Left lung (tissue), 10 donors: Measurements from ENCODE around the gene CCDC122. TPM values are rescaled to one million over a fixed set of nuclear protein-coding genes. Genes with fewer than 3 reads are reported as not detected.

Experiments
- ATAC-seq: fragments of 200-7000 bp; cut with Tn5 transposase; one replicate; pipeline ENCODE4 v1.9.1; 2020; ENCODE audit warnings: moderate library complexity
- DNase-seq, 4 donors: peaks; one replicate each; pipeline ENCODE4 v3.0.0-alpha.2; 2013 to 2020
- H3K27ac ChIP-seq, 2 donors: fragments of 200-600 bp; sonication (generic) in 1 of 2; one replicate each; pipeline versions ENCODE4 v1.5.0 to v1.8.0; 2020 to 2021
- H3K27me3 ChIP-seq, 2 donors: fragments of 200-600 bp; sonication (generic) in 1 of 2; one replicate each; pipeline versions ENCODE4 v1.5.0 to v1.8.0; 2020 to 2021
- H3K36me3 ChIP-seq, 2 donors: fragments of 200-600 bp; sonication (generic) in 1 of 2; one replicate each; pipeline versions ENCODE4 v1.5.0 to v1.8.0; 2020 to 2021
- H3K4me1 ChIP-seq, 2 donors: fragments of 200-600 bp; one replicate each; pipeline ENCODE4 v1.8.0; 2021
- H3K4me3 ChIP-seq, 2 donors: fragments of 200-600 bp; sonication (generic) in 1 of 2; one replicate each; pipeline versions ENCODE4 v1.5.0 to v1.8.0; 2020 to 2021; ENCODE audit warnings: mild to moderate bottlenecking in 1 of 2
- H3K9me3 ChIP-seq, 2 donors: fragments of 200-600 bp; sonication (generic) in 1 of 2; one replicate each; pipeline versions ENCODE4 v1.5.0 to v1.8.0; 2020 to 2021
- CTCF ChIP-seq, 2 donors: fragments of 200-600 bp; sonication (generic) in 1 of 2; IDR thresholded peaks; one replicate each; pipeline versions ENCODE4 v1.5.0 to v1.8.0; 2021; ENCODE audit warnings: antibody characterized with exemption in 2 of 2
- intact Hi-C, 2 donors: fragments of 100-400 bp; cut with DNase I; formaldehyde crosslinking; loops; one replicate each; pipeline versions ENCODE4 v1.11.2 to v1.14.2; 2022
- polyA plus RNA-seq, 6 donors: library from polyadenylated mRNA; unstranded; fragments of 120-200 nt; gene quantifications; one replicate each; pipeline ENCODE4 v1.2.1, GENCODE V29; 2013; ENCODE audit not compliant: insufficient read length in 6 of 6
- total RNA-seq, 2 donors: library from RNA; stranded (reverse); fragmentation: NEBNext Ultra II Directional; extraction: Animal tissue kit (Norgen Biotek cat#: 25700); gene quantifications; one replicate each; pipeline ENCODE4 v1.2.1, GENCODE V29; 2021
- donor health status: DM: no; HTN: yes; CAD: no.
- donor health status: DM: no; HTN: no; CAD: no.

Gene CCDC122
- total and polyA plus RNA-seq, 8 donors, result 5.3 to 11.6 (median 7.0) TPM

- Histone ChIP-seq H3K4me1 (peaks cover 0 to 24% of the 10 kb centered on the region in 2 donors), H3K36me3 (no peaks in the 10 kb centered on the region), H3K4me3 (no peak overlapping the region), H3K27me3 (peaks cover 15 to 57% of the 10 kb centered on the region in 2 donors), H3K27ac (no peak overlapping the region), H3K9me3 (no peaks in the 10 kb centered on the region)
- intact Hi-C loops, result no loop called here
- DNase-seq (peak in 1 of 4 donors; percentile 52), ATAC-seq (no peak)
- no peak for TF ChIP-seq CTCF (IDR thresholded peaks at IDR 0.05)
Measured at GRCh38 chr13:43787997-43788396, 91.5 kb downstream of the CCDC122 start.

- no peaks in the 10 kb centered on the region for H3K9me3 ChIP-seq
- peak overlapping the region in 1 of 2 donors; percentile 37 for H3K27ac ChIP-seq
- no peak for TF ChIP-seq CTCF (IDR thresholded peaks at IDR 0.05)
- ATAC-seq (no peak), DNase-seq (no peak)
- peaks cover 15 to 57% of the 10 kb centered on the region in 2 donors for H3K27me3 ChIP-seq
- peaks cover 0 to 24% of the 10 kb centered on the region in 2 donors for H3K4me1 ChIP-seq
- peak overlapping the region; percentile 41 to 55 for H3K4me3 ChIP-seq
- H3K36me3 ChIP-seq, result no peaks in the 10 kb centered on the region
- intact Hi-C loops, result no loop called here
Measured at GRCh38 chr13:43787518-43787891, 92.0 kb downstream of the CCDC122 start.

GRCh38 chr13:43786766-43787517, 92.6 kb downstream of the CCDC122 start, which contains the start of gene ENOX1:
Gene ENOX1 (minus strand): TSS chr13:43786972.
- peaks cover 15 to 57% of the 10 kb centered on the region in 2 donors for H3K27me3 ChIP-seq

GRCh38 chr13:43786472-43786765, 93.1 kb downstream of the CCDC122 start:
- H3K4me1 ChIP-seq, result peaks cover 0 to 24% of the 10 kb centered on the region in 2 donors
- no peak overlapping the region for H3K27ac ChIP-seq
- no peak for DNase-seq
- ATAC-seq, result no peak
- H3K4me3 ChIP-seq, result peak overlapping the region; percentile 41 to 55
- H3K9me3 ChIP-seq, result no peaks in the 10 kb centered on the region
- intact Hi-C loops, result no loop called here
- no peaks in the 10 kb centered on the region for H3K36me3 ChIP-seq
- TF ChIP-seq CTCF (IDR thresholded peaks at IDR 0.05), result no peak
- peaks cover 15 to 57% of the 10 kb centered on the region in 2 donors for H3K27me3 ChIP-seq

More at GRCh38 chr13:43786766-43787517, 92.6 kb downstream of the CCDC122 start, which contains the start of gene ENOX1:
- Histone ChIP-seq H3K36me3 (no peaks in the 10 kb centered on the region), H3K4me1 (peaks cover 0 to 24% of the 10 kb centered on the region in 2 donors), H3K27ac (peak within 1 kb of the TSS; percentile 37 to 48), H3K9me3 (no peaks in the 10 kb centered on the region), H3K4me3 (peak within 1 kb of the TSS; percentile 41 to 55)
- intact Hi-C loops, result no loop called here
- no peak for TF ChIP-seq CTCF (IDR thresholded peaks at IDR 0.05)
- ATAC-seq, result peak; percentile 79
- DNase-seq, result peak; percentile 44 to 89 (median 79)

Other genes with a start within 250 kb of the CCDC122 start
- gene ENOX1, start 92.8 kb downstream of the CCDC122 start, total RNA-seq, result 1 to 10 TPM; 1.5 to 2.0 TPM
- gene ENOX1, start 92.8 kb downstream of the CCDC122 start, polyA plus RNA-seq, result 1 to 10 TPM; 6.0 to 9.0 (median 6.8) TPM
- gene LACC1, start 164 bp upstream of the CCDC122 start, total RNA-seq, result 10 to 100 TPM; 12.6 to 21.8 TPM
- 1 to 10 TPM; 3.7 to 4.8 (median 4.4) TPM for gene LACC1, start 164 bp upstream of the CCDC122 start, polyA plus RNA-seq